ENCODE measurements around the gene UPK3A. TPM values are rescaled to one million over a fixed set of nuclear protein-coding genes. Genes with fewer than 3 reads are reported as not detected.
A peak's percentile ranks its signal among the peaks of the same experiment; 100 is the strongest.

The UPK3A gene
- total RNA-seq, 1 donor from 2014 or later: 0.87 TPM

DNA sequence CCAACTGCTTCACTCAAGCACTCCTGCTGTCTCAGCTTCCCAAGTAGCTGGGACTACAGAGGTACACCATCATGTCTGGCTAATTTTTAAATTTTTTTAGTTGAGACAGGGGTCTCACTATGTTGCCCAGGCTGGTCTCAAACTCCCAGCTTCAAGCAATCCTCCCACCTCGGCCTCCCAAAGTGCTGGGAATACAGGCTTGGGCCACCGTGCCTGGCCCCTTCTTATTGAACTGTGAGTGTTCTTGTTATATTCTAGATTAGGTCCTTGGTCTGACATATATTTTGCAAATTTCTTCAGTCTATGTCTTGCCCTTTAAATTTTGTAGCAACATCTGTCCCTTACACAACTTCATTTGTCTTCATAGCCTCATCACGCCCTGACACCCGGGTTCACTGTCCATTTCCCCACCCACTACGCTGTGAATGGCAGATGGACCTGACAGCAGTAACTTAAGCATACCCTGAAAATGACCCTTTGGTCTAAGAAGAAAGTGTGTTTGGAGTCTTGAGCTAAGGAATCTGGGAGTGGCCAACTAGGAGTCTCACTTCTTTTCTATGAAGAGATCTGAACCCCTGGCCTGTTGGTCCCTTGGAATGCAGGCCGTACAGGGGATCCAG is 20.8 kb downstream of the UPK3A start:
- H3K4me1 Mint-ChIP-seq: peaks cover 11% of the 10 kb centered on the region
- H3K9me3 Mint-ChIP-seq: no peaks in the 10 kb centered on the region
- TF ChIP-seq, protein P1, sequence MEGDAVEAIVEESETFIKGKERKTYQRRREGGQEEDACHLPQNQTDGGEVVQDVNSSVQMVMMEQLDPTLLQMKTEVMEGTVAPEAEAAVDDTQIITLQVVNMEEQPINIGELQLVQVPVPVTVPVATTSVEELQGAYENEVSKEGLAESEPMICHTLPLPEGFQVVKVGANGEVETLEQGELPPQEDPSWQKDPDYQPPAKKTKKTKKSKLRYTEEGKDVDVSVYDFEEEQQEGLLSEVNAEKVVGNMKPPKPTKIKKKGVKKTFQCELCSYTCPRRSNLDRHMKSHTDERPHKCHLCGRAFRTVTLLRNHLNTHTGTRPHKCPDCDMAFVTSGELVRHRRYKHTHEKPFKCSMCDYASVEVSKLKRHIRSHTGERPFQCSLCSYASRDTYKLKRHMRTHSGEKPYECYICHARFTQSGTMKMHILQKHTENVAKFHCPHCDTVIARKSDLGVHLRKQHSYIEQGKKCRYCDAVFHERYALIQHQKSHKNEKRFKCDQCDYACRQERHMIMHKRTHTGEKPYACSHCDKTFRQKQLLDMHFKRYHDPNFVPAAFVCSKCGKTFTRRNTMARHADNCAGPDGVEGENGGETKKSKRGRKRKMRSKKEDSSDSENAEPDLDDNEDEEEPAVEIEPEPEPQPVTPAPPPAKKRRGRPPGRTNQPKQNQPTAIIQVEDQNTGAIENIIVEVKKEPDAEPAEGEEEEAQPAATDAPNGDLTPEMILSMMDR (IDR thresholded peaks at IDR 0.05; ENCODE audit: unreplicated experiment): no peak
- H3K4me3 Mint-ChIP-seq: no peak overlapping the region
- no peak for DNase-seq (ENCODE audit: low spot score in 2 of 2, unreplicated experiment in 2 of 2)
- H3K36me3 Mint-ChIP-seq: no peaks in the 10 kb centered on the region
- no peaks in the 10 kb centered on the region for H3K27me3 Mint-ChIP-seq (ENCODE audit: low read depth)
- H3K27ac Mint-ChIP-seq: no peak overlapping the region

GRCh38 chr22:45306139-45306538 is 21.4 kb downstream of the UPK3A start:
- no peaks in the 10 kb centered on the region for H3K27me3 Mint-ChIP-seq (ENCODE audit: low read depth)
- H3K4me3 Mint-ChIP-seq: no peak overlapping the region
- H3K27ac Mint-ChIP-seq: no peak overlapping the region
- H3K4me1 Mint-ChIP-seq: peaks cover 17% of the 10 kb centered on the region
- no peaks in the 10 kb centered on the region for H3K9me3 Mint-ChIP-seq
- TF ChIP-seq, protein P1 (IDR thresholded peaks at IDR 0.05; ENCODE audit: unreplicated experiment): no peak
- no peaks in the 10 kb centered on the region for H3K36me3 Mint-ChIP-seq
- no peak for DNase-seq (ENCODE audit: low spot score in 2 of 2, unreplicated experiment in 2 of 2)

- no peaks in the 10 kb centered on the region for H3K27me3 Mint-ChIP-seq (ENCODE audit: low read depth)
- no peaks in the 10 kb centered on the region for H3K9me3 Mint-ChIP-seq
- H3K36me3 Mint-ChIP-seq: no peaks in the 10 kb centered on the region
- no peak for DNase-seq (ENCODE audit: low spot score in 2 of 2, unreplicated experiment in 2 of 2)
- TF ChIP-seq, protein P1 (IDR thresholded peaks at IDR 0.05; ENCODE audit: unreplicated experiment): no peak
- H3K27ac Mint-ChIP-seq: peak overlapping the region; percentile 95
- peak overlapping the region; percentile 74 for H3K4me3 Mint-ChIP-seq
- H3K4me1 Mint-ChIP-seq: peaks cover 24% of the 10 kb centered on the region
Observed at GRCh38 chr22:45308391-45308956, 23.7 kb downstream of the UPK3A start.

DNA sequence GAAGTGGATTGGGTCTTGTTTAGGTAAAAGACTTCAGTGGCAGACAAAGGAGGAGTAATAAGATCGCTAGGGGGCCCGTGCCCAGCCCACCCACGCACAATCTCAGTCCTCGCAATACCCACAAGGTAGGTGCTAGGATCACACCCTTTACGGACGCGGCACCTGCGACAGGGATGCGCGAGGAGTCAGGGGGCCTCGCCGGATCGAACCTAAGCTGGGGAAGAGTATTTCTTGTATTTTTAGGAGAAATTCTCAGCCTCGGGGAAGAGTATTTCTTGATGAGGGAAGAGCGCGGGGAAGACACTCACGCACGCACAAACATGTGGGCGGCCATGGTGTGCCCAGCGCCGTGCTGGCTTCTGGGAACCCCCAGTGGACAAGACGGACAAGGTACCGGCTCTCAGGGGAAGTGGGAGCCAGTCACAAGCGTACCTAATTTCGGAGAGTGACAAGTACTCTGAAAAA is 24.2 kb downstream of the UPK3A start:
- Mint-ChIP-seq H3K9me3 (no peaks in the 10 kb centered on the region), H3K4me1 (peaks cover 25% of the 10 kb centered on the region), H3K4me3 (peak overlapping the region; percentile 74), H3K27ac (peak overlapping the region; percentile 95), H3K36me3 (no peaks in the 10 kb centered on the region), H3K27me3 (ENCODE audit: low read depth) (no peaks in the 10 kb centered on the region)
- TF ChIP-seq, protein P1 (IDR thresholded peaks at IDR 0.05; ENCODE audit: unreplicated experiment): no peak
- DNase-seq (ENCODE audit: low spot score in 2 of 2, unreplicated experiment in 2 of 2): no peak

DNA sequence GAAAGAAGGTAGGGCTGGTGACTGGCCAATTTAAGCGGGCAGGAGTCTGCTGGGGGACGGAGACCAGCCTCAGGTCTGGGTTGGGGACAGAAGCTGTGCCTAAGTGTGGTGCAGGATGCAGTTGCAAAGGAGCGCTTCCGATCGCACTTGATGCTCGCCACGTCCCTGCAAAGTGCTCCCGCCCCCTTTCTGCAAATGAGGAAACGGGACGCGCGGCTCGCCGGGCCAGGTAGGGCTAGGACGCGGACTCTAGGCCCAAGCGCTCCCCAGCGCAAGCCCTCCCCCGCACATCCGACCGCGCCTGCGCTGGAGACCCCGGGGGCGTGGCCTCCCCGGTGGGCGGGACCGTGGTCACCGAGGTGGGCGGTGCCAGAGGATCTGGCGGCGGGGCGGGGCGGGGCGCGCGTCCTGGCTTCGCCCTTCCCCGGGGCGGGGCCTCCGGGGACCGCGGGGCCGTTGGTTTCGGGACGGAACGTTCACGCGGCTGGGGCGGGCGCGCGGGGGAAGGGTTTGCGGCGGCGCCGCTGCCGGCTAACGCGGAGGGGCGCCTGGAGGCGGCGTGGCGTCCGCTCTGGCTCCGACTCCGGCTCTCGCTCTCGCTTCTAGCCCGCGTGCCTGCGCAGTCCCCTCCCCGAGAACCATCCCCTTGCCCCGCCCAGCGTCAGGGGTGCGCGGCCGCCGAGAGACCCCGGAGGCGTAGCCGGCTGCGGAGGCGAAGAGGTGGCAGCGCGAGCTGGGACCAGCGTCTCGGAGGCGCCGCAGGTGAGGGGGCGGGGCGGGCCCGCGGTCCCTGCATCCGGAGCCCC is 24.9 kb downstream of the UPK3A start, which contains the start of gene FAM118A:
TSS of gene FAM118A (plus strand) at position 513 of the 806 bp plus-strand sequence. CDS start 12,446 bp downstream, outside the sequence.
- H3K27ac Mint-ChIP-seq: peak within 1 kb of the TSS; percentile 95
- peak; percentile 97 to 100 for DNase-seq (ENCODE audit: low spot score in 2 of 2, unreplicated experiment in 2 of 2)
- no peaks in the 10 kb centered on the region for H3K36me3 Mint-ChIP-seq
- TF ChIP-seq, protein P1 (IDR thresholded peaks at IDR 0.05; ENCODE audit: unreplicated experiment): no peak
- H3K4me1 Mint-ChIP-seq: peaks cover 32% of the 10 kb centered on the region
- H3K4me3 Mint-ChIP-seq: peak within 1 kb of the TSS; percentile 83
- no peaks in the 10 kb centered on the region for H3K27me3 Mint-ChIP-seq (ENCODE audit: low read depth)
- no peaks in the 10 kb centered on the region for H3K9me3 Mint-ChIP-seq

Measured in mesothelial cell of epicardium (in vitro differentiated cells).